GM19372 (cell line): ENCODE data around the gene PLP2.

Source experiments
- ATAC-seq: cut with Tn5 transposase; IDR thresholded peaks from one replicate; pipeline ENCODE4 v1.9.1; 2021; ENCODE audit warnings: mild to moderate bottlenecking, low read depth, moderate library complexity; ENCODE audit not compliant: unreplicated experiment

The PLP2 gene

GRCh38 chrX:49205443-49205842 is 33.7 kb downstream of the PLP2 start:
- ATAC-seq, result no peak

- no peak for ATAC-seq
These were observed 34.8 kb downstream of the PLP2 start for GRCh38 chrX:49206543-49206942.

- ATAC-seq, result no peak
These were observed 36.7 kb downstream of the PLP2 start for GRCh38 chrX:49208399-49208798.

GRCh38 chrX:49209434-49210251 is 37.9 kb downstream of the PLP2 start:
- ATAC-seq, result no peak

- ATAC-seq, result no peak
These were observed 38.7 kb downstream of the PLP2 start for GRCh38 chrX:49210406-49210805.

- ATAC-seq, result no peak
These were observed 39.4 kb downstream of the PLP2 start for GRCh38 chrX:49211074-49211473.

- ATAC-seq, result no peak
These were observed 40.5 kb downstream of the PLP2 start for GRCh38 chrX:49212209-49212608.

- ATAC-seq, result no peak
These were observed 41.2 kb downstream of the PLP2 start for GRCh38 chrX:49212861-49213260.

- no peak for ATAC-seq
These were observed 42.7 kb downstream of the PLP2 start for GRCh38 chrX:49214416-49214815.

- no peak for ATAC-seq
These were observed 43.4 kb downstream of the PLP2 start for GRCh38 chrX:49214996-49215526.

GRCh38 chrX:49220100-49220499 is 48.4 kb downstream of the PLP2 start:
- ATAC-seq, result no peak

- no peak for ATAC-seq
These were observed 50.2 kb downstream of the PLP2 start for GRCh38 chrX:49221868-49222267.
